Suprapubic skin (tissue), 3 donors: ENCODE data around the gene NKD2.

Source experiments
- POLR2AphosphoS5 ChIP-seq, 3 donors: sonication (generic); formaldehyde crosslinking; IDR thresholded peaks; one replicate each; pipeline ENCODE4 v1.6.1; 2017; ENCODE audit warnings: antibody characterized with exemption in 3 of 3
- TF ChIP-seq, protein P1 (sequence below), 2 donors: fragments of 200-600 bp in 1 of 2; fragments of 450-650 bp in 1 of 2; sonication (generic) in 1 of 2; IDR thresholded peaks; one replicate each; pipeline ENCODE4 v1.5.1; 2016 to 2019; ENCODE audit warnings: antibody characterized with exemption in 2 of 2, mild to moderate bottlenecking in 1 of 2, moderate library complexity in 1 of 2

DNA sequence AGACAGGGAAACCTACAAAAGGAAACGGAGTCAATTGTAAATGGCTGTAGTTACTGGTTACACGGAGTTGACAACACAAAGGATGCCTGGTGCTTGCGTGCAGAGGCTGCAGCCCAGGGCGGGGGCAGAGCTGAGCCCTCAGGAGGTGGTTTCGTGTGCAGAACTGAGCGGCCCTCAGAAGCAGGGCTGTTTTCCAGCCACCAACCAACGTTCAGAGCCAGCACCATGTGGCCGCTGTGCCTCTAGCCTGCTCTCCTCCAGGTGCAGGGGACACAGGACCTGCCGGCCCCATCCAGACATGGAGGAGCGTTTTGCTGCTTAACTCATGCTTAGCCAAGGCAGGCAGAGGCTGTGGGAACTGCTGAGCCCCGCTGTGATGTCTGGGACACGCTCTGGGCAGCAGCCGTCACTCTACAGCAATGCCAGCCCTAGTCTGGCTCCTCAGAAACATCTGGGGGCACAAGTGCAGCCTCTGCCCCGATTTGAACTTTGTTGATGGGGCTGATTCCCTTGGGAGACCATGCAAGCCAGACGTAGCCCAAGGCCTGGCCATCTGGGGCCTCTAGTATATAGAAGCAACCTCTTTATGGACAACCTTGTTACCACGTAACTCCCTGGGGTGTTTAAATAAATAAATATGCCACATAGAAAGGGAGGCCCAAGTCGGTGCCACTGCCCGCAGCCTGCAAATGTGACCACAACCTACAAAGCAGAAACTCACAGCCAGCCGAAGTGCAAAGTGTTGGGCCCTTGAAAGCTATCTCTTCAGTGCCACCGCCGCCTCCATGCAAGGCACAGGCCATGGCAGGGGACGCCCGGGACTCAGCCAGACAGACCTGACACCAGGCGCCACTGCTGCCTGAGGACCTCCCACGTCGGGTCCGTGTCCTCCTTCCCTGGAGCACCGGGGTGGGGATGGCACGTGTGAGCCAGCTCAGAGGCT is 42.1 kb downstream of the NKD2 start:
- TF ChIP-seq, protein P1, sequence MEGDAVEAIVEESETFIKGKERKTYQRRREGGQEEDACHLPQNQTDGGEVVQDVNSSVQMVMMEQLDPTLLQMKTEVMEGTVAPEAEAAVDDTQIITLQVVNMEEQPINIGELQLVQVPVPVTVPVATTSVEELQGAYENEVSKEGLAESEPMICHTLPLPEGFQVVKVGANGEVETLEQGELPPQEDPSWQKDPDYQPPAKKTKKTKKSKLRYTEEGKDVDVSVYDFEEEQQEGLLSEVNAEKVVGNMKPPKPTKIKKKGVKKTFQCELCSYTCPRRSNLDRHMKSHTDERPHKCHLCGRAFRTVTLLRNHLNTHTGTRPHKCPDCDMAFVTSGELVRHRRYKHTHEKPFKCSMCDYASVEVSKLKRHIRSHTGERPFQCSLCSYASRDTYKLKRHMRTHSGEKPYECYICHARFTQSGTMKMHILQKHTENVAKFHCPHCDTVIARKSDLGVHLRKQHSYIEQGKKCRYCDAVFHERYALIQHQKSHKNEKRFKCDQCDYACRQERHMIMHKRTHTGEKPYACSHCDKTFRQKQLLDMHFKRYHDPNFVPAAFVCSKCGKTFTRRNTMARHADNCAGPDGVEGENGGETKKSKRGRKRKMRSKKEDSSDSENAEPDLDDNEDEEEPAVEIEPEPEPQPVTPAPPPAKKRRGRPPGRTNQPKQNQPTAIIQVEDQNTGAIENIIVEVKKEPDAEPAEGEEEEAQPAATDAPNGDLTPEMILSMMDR (IDR thresholded peaks at IDR 0.05): no peak
- TF ChIP-seq POLR2AphosphoS5 (IDR thresholded peaks at IDR 0.05): no peak
